GM12891 (cell line): ENCODE measurements around the gene PRRX2.

Experiments used
- POLR2AphosphoS5 ChIP-seq: IDR thresholded peaks from 2 replicates; pipeline ENCODE4 v1.6.1; 2011; ENCODE audit warnings: low read depth, low read length, control low read depth
- TAF1 ChIP-seq: IDR thresholded peaks from 2 replicates; pipeline ENCODE4 v1.6.1; 2011; ENCODE audit warnings: low read depth, low read length, control low read depth

DNA sequence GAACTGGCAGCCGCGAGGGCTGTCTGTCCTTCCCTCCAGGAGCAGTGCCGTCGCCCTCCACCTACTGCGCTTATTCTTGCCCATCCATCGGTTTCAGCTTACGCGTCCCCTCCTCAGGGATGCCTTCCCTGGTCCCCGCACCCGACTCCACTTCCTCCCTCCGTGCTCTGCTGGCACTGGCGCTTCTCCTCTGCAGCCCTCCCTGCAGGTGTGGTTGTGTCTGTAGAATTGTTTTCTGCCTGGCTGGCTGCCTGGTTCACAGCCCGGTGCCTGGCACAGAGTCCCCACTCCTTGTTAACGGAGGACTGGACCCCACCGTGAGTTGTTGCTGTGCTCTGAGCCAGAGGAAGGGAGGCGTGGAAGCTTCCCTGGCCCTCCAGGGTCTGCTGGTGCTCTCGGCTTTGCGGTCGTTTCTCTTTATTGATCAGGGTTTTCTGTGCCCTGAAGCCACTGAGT is 33.7 kb upstream of the PRRX2 start:
- TF ChIP-seq TAF1 (no peak), POLR2AphosphoS5 (no peak)
